Smooth muscle cell (in vitro differentiated cells): ENCODE measurements around the gene RSAD1. TPM values are rescaled to one million over a fixed set of nuclear protein-coding genes. Genes with fewer than 3 reads are reported as not detected.
"Not testable (repeated sequence)": the region's sequence is repeated elsewhere in the genome, so short reads cannot be mapped to it uniquely, and the experiment has no call there.

Experiments
- DNase-seq: peaks from one replicate; lab custom pipeline; 2025; ENCODE audit not compliant: unreplicated experiment; lab: John Stamatoyannopoulos, UW
- H2AFZ ChIP-seq: fragments of 200-600 bp; sonication (generic); 2 replicates; pipeline ENCODE4 v1.6.0; 2016; ENCODE audit warnings: antibody characterized with exemption, low read depth, mild to moderate bottlenecking
- H3F3A ChIP-seq: fragments of 200-600 bp; sonication (generic); 2 replicates; pipeline ENCODE4 v1.6.0; 2017; ENCODE audit warnings: antibody characterized with exemption, low read depth
- H3K27ac ChIP-seq: fragments of 200-600 bp; sonication (generic); 2 replicates; pipeline ENCODE4 v1.5.1; 2016; ENCODE audit warnings: low read depth, mild to moderate bottlenecking
- H3K27me3 ChIP-seq: fragments of 200-600 bp; sonication (generic); 2 replicates; pipeline ENCODE4 v1.6.1; 2016; ENCODE audit warnings: low read depth, mild to moderate bottlenecking
- H3K36me3 ChIP-seq: fragments of 200-600 bp; sonication (generic); 2 replicates; pipeline ENCODE4 v1.5.1; 2016; ENCODE audit warnings: low read depth
- H3K4me1 ChIP-seq: fragments of 200-600 bp; sonication (generic); 2 replicates; pipeline ENCODE4 v1.5.1; 2016; ENCODE audit warnings: low read depth
- H3K4me2 ChIP-seq: fragments of 200-600 bp; sonication (generic); 2 replicates; pipeline ENCODE4 v1.6.0; 2016; ENCODE audit warnings: mild to moderate bottlenecking
- H3K4me3 ChIP-seq: fragments of 200-600 bp; sonication (generic); 2 replicates; pipeline ENCODE4 v1.5.1; 2016; ENCODE audit warnings: mild to moderate bottlenecking
- H3K79me2 ChIP-seq: fragments of 200-600 bp; sonication (generic); 2 replicates; pipeline ENCODE4 v1.6.0; 2016; ENCODE audit warnings: low read depth, mild to moderate bottlenecking
- H3K9ac ChIP-seq: fragments of 200-600 bp; sonication (generic); 2 replicates; pipeline ENCODE4 v1.6.0; 2016; ENCODE audit warnings: low read depth
- H3K9me3 ChIP-seq: fragments of 200-600 bp; sonication (generic); replicated peaks from 2 replicates; pipeline ENCODE4 v1.5.1; 2016; ENCODE audit warnings: low read depth
- H4K20me1 ChIP-seq: fragments of 200-600 bp; sonication (generic); 2 replicates; pipeline ENCODE4 v1.6.0; 2016; ENCODE audit warnings: low read depth
- WGBS: methylation state at CpG from one replicate; pipeline ENCODE4 v1.1.7; 2016; ENCODE audit warnings: low lambda C conversion rate; 5-methylcytosine and 5-hydroxymethylcytosine counted together
- polyA plus RNA-seq: library from polyadenylated mRNA; unstranded; fragments of >200 nt; fragmentation: Nextera tagmentation; extraction: Ambion mirVana; gene quantifications from 2 replicates; pipeline ENCODE4 v1.2.1, GENCODE V29; 2016
- total RNA-seq: library from RNA; depleted of rRNA; stranded (reverse); fragments of >200 nt; gene quantifications from 2 replicates; pipeline ENCODE4 v1.2.3, GENCODE V29; 2014
- TF ChIP-seq, protein P1 (sequence below): fragments of 200-600 bp; sonication (generic); IDR thresholded peaks from 2 replicates; pipeline ENCODE4 v1.5.1; 2017; ENCODE audit warnings: borderline replicate concordance, mild to moderate bottlenecking, antibody characterized with exemption; ENCODE audit not compliant: insufficient read depth, poor library complexity, severe bottlenecking

Gene RSAD1
- total and polyA plus RNA-seq, 2 experiments from 2014 or later = 11.4 to 21.1 TPM

GRCh38 chr17:50473901-50474300 lies 4.8 kb upstream of the RSAD1 start:
- DNase-seq = no peak
- 96% methylated on average over 11 of the region's 11 CpGs for WGBS
- H2AFZ ChIP-seq = no peak overlapping the region

DNA sequence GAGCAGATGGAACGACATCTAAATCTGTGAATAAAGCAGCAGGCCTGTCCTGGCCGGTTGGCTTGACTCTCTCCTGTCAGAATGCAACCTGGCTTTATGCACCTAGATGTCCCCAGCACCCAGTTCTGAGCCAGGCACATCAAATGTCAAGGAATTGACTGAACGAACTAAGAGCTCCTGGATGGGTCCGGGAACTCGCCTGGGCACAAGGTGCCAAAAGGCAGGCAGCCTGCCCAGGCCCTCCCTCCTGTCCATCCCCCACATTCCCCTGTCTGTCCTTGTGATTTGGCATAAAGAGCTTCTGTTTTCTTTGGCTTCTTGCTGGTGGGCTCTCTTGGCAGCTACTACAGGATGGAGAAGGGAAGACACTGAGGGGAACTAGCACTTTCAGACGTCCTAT lies 4.1 kb upstream of the RSAD1 start:
- TF ChIP-seq, protein P1, sequence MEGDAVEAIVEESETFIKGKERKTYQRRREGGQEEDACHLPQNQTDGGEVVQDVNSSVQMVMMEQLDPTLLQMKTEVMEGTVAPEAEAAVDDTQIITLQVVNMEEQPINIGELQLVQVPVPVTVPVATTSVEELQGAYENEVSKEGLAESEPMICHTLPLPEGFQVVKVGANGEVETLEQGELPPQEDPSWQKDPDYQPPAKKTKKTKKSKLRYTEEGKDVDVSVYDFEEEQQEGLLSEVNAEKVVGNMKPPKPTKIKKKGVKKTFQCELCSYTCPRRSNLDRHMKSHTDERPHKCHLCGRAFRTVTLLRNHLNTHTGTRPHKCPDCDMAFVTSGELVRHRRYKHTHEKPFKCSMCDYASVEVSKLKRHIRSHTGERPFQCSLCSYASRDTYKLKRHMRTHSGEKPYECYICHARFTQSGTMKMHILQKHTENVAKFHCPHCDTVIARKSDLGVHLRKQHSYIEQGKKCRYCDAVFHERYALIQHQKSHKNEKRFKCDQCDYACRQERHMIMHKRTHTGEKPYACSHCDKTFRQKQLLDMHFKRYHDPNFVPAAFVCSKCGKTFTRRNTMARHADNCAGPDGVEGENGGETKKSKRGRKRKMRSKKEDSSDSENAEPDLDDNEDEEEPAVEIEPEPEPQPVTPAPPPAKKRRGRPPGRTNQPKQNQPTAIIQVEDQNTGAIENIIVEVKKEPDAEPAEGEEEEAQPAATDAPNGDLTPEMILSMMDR = no peak
- Histone ChIP-seq H3K4me2 (no peak overlapping the region), H3K79me2 (no peaks in the 10 kb centered on the region), H3K27ac (no peak overlapping the region), H4K20me1 (no peaks in the 10 kb centered on the region), H3F3A (peaks cover 6% of the 10 kb centered on the region), H3K4me1 (peaks cover 5% of the 10 kb centered on the region), H3K9me3 (no peaks in the 10 kb centered on the region), H2AFZ (no peak overlapping the region), H3K4me3 (no peak overlapping the region), H3K9ac (no peak overlapping the region), H3K36me3 (no peaks in the 10 kb centered on the region), H3K27me3 (peaks cover 19% of the 10 kb centered on the region)
- DNase-seq = no peak
- WGBS = 87% methylated on average over 6 of the region's 6 CpGs

More at GRCh38 chr17:50473901-50474300, 4.8 kb upstream of the RSAD1 start:
- no peak overlapping the region for H3K27ac ChIP-seq
- no peak overlapping the region for H3K4me2 ChIP-seq
- H3K36me3 ChIP-seq = no peaks in the 10 kb centered on the region
- H4K20me1 ChIP-seq = no peaks in the 10 kb centered on the region
- H3F3A ChIP-seq = peaks cover 6% of the 10 kb centered on the region
- no peak overlapping the region for H3K9ac ChIP-seq
- TF ChIP-seq, protein P1 = no peak
- no peaks in the 10 kb centered on the region for H3K79me2 ChIP-seq
- H3K4me1 ChIP-seq = peaks cover 5% of the 10 kb centered on the region
- H3K9me3 ChIP-seq = no peaks in the 10 kb centered on the region
- peaks cover 21% of the 10 kb centered on the region for H3K27me3 ChIP-seq
- no peak overlapping the region for H3K4me3 ChIP-seq

- 79% methylated on average over 4 of the region's 4 CpGs for WGBS
- Histone ChIP-seq H3F3A (peaks cover 6% of the 10 kb centered on the region), H3K4me1 (peaks cover 5% of the 10 kb centered on the region), H3K79me2 (peaks cover 6% of the 10 kb centered on the region), H3K4me2 (no peak overlapping the region), H3K9me3 (no peaks in the 10 kb centered on the region), H2AFZ (no peak overlapping the region), H3K36me3 (no peaks in the 10 kb centered on the region), H3K9ac (no peak overlapping the region), H4K20me1 (peaks cover 8% of the 10 kb centered on the region), H3K27ac (no peak overlapping the region), H3K27me3 (peaks cover 19% of the 10 kb centered on the region), H3K4me3 (no peak overlapping the region)
- DNase-seq = no peak
- TF ChIP-seq, protein P1 = no peak
Measured at GRCh38 chr17:50475362-50475761, 3.3 kb upstream of the RSAD1 start.

GRCh38 chr17:50475775-50476544 lies 2.7 kb upstream of the RSAD1 start:
- not testable (repeated sequence) for H3K27ac ChIP-seq, H3K79me2 ChIP-seq, H3K9me3 ChIP-seq, H3K4me3 ChIP-seq, H3K4me1 ChIP-seq, H3K36me3 ChIP-seq, H3K9ac ChIP-seq, H3K4me2 ChIP-seq, H2AFZ ChIP-seq, H3F3A ChIP-seq, DNase-seq
- peaks cover 12% of the 10 kb centered on the region for H4K20me1 ChIP-seq
- H3K27me3 ChIP-seq = peaks cover 19% of the 10 kb centered on the region
- 11% methylated on average over 18 of the region's 33 CpGs for WGBS
